K562 (cell line): Measurements from ENCODE around the gene ROBO1. TPM values are rescaled to one million over a fixed set of nuclear protein-coding genes. Genes with fewer than 3 reads are reported as not detected.

Experiments used
- ATAC-seq: fragments of 200-7000 bp; cut with Tn5 transposase; 3 replicates; pipeline ENCODE4 v1.9.1; 2020; ENCODE audit warnings: moderate library complexity
- BruUV-seq: library from RNA; stranded (reverse); fragments of 400-500 nt; replicated peaks from 2 replicates; lab custom pipeline; 2021; lab: Mats Ljungman, UMichigan
- CTCF ChIA-PET: fragments of 300-600 bp; formaldehyde crosslinking; extraction: SDS; loops from one replicate; lab custom pipeline; 2021; ENCODE audit warnings: low intra/inter-chr PET ratio; lab: Yijun Ruan, JAX
- POLR2A ChIA-PET: fragments of 300-600, 350-650 bp; sonication (Branson Sonifier 250); formaldehyde crosslinking; extraction: SDS; loops from one replicate; lab custom pipeline; 2021; ENCODE audit warnings: antibody characterized with exemption, inconsistent platforms; lab: Yijun Ruan, JAX
- DNase-seq, 4 experiments: peaks; one replicate each; pipeline versions ENCODE4 v3.0.0 to v3.0.0-alpha.2; 2011 to 2018; ENCODE audit warnings: low spot score in 3 of 4, mixed read lengths in 3 of 4; ENCODE audit errors: extremely low read depth in 1 of 4
- FAIRE-seq: peaks from 2 replicates; lab custom pipeline; 2011; peaks lifted over from hg19 to GRCh38; lab: Jason Lieb, UNC
- H2AFZ ChIP-seq: 2 replicates; pipeline ENCODE4 v1.6.0; 2011; ENCODE audit warnings: low read depth, low read length, control low read depth, inconsistent platforms
- H3K27ac ChIP-seq: fragments of 200-600 bp; 3 replicates; pipeline ENCODE4 v1.8.0; 2011; ENCODE audit warnings: low read depth, mild to moderate bottlenecking, control low read depth, inconsistent platforms, low read length, moderate library complexity, mixed read lengths; ENCODE audit errors: extremely low read depth
- H3K27me3 ChIP-seq, 2 experiments: fragments of 300-600 bp in 1 of 2; 2 replicates in 1 of 2; 3 replicates in 1 of 2; pipeline versions ENCODE4 v1.6.0 to v1.8.0; 2011; ENCODE audit warnings: inconsistent platforms in 2 of 2, low read length in 2 of 2, mild to moderate bottlenecking in 1 of 2, mixed read lengths in 1 of 2, moderate library complexity in 1 of 2; ENCODE audit not compliant: control insufficient read depth in 2 of 2, insufficient read depth in 2 of 2
- H3K36me3 ChIP-seq: fragments of 300-600 bp; 3 replicates; pipeline ENCODE4 v1.8.0; 2011; ENCODE audit warnings: mild to moderate bottlenecking, low read length, inconsistent platforms; ENCODE audit not compliant: control insufficient read depth, insufficient read depth
- H3K4me1 ChIP-seq, 2 experiments: fragments of 200-600 bp in 1 of 2; replicated peaks in 1 of 2; 2 replicates in 1 of 2; 3 replicates in 1 of 2; pipeline versions ENCODE4 v1.5.1 to v1.8.0; 2011; ENCODE audit warnings: inconsistent platforms in 2 of 2, low read length in 2 of 2, mild to moderate bottlenecking in 1 of 2, mixed read lengths in 1 of 2, moderate library complexity in 1 of 2; ENCODE audit not compliant: control insufficient read depth in 2 of 2, insufficient read depth in 2 of 2
- H3K4me2 ChIP-seq: 2 replicates; pipeline ENCODE4 v1.6.1; 2011; ENCODE audit warnings: low read length, control low read depth, inconsistent platforms, mixed read lengths; ENCODE audit not compliant: insufficient read depth
- H3K4me3 ChIP-seq: fragments of 200-600 bp; sonication (generic), shearing (Covaris generic); 2 replicates; pipeline ENCODE4 v1.5.1; 2016; ENCODE audit warnings: control low read depth, inconsistent platforms
- H3K79me2 ChIP-seq: fragments of 200-600 bp; 3 replicates; pipeline ENCODE4 v1.8.0; 2011; ENCODE audit warnings: low read length, inconsistent platforms; ENCODE audit not compliant: control insufficient read depth, insufficient read depth
- H3K9ac ChIP-seq, 2 experiments: 2 replicates each; pipeline versions ENCODE4 v1.6.0 to v1.6.1; 2011; ENCODE audit warnings: low read depth in 2 of 2, low read length in 2 of 2, control low read depth in 1 of 2, inconsistent platforms in 1 of 2, mild to moderate bottlenecking in 1 of 2, mixed read lengths in 1 of 2; ENCODE audit not compliant: insufficient read depth in 1 of 2
- H3K9me1 ChIP-seq: one replicate; pipeline ENCODE4 v1.6.0; 2011; ENCODE audit warnings: inconsistent platforms, mild to moderate bottlenecking, low read length, moderate library complexity; ENCODE audit not compliant: control insufficient read depth, insufficient read depth
- H3K9me3 ChIP-seq: replicated peaks from 2 replicates; pipeline ENCODE4 v1.5.1; 2011; ENCODE audit warnings: low read depth, low read length, inconsistent platforms; ENCODE audit not compliant: control insufficient read depth, insufficient read depth
- H4K20me1 ChIP-seq: replicated peaks from 2 replicates; pipeline ENCODE4 v1.6.1; 2011; ENCODE audit warnings: low read length, inconsistent platforms, mixed read lengths; ENCODE audit not compliant: control insufficient read depth, insufficient read depth
- ATF6 ChIP-seq: sonication (generic); formaldehyde crosslinking; IDR thresholded peaks from 2 replicates; pipeline ENCODE4 v1.4.0; 2020; ENCODE audit warnings: mild to moderate bottlenecking, missing genetic modification reagents
- CREB1 ChIP-seq, 2 experiments: sonication (generic) in 1 of 2; formaldehyde crosslinking in 1 of 2; IDR thresholded peaks; 2 replicates each; pipeline versions ENCODE4 v1.6.1 to v1.8.0; 2012 to 2022; ENCODE audit warnings: inconsistent platforms in 1 of 2, mild to moderate bottlenecking in 1 of 2, missing genetic modification reagents in 1 of 2, moderate library complexity in 1 of 2
- DPF2 ChIP-seq: fragments of 450-650 bp; IDR thresholded peaks from 2 replicates; pipeline ENCODE4 v1.6.1; 2016
- HOMEZ ChIP-seq: fragments of 250-450 bp; sonication (Bioruptor Pico); IDR thresholded peaks from 2 replicates; pipeline ENCODE4 v1.4.0; 2020; ENCODE audit warnings: mild to moderate bottlenecking, moderate library complexity
- IFI16 ChIP-seq: fragments of 250-450 bp; sonication (Bioruptor Pico); IDR thresholded peaks from 2 replicates; pipeline ENCODE4 v2.1.2; 2022; ENCODE audit warnings: mild to moderate bottlenecking, inconsistent platforms
- PML ChIP-seq: IDR thresholded peaks from 2 replicates; pipeline ENCODE4 v1.6.1; 2012; ENCODE audit warnings: low read length, inconsistent platforms
- SIX5 ChIP-seq, 2 experiments: IDR thresholded peaks; 2 replicates each; pipeline ENCODE4 v1.6.1; 2011; ENCODE audit warnings: low read length in 2 of 2, borderline replicate concordance in 1 of 2, low read depth in 1 of 2, mild to moderate bottlenecking in 1 of 2, moderate library complexity in 1 of 2; ENCODE audit not compliant: insufficient read depth in 1 of 2
- ZNF184 ChIP-seq: sonication (generic); formaldehyde crosslinking; IDR thresholded peaks from 2 replicates; pipeline ENCODE4 v1.5.0; 2020; ENCODE audit warnings: missing genetic modification reagents
- ZNF407 ChIP-seq: fragments of 450-650 bp; IDR thresholded peaks from 2 replicates; pipeline ENCODE4 v1.6.1; 2016; ENCODE audit warnings: low read depth
- WGBS: fragments of 100-300 bp; shearing (Covaris generic); methylation state at CpG from one replicate; pipeline ENCODE4 v1.1.6; 2016; ENCODE audit warnings: low coverage, mixed read lengths; ENCODE audit not compliant: insufficient coverage; ENCODE audit errors: missing lambda C conversion rate; 5-methylcytosine and 5-hydroxymethylcytosine counted together
- in situ Hi-C: fragments of 300-500 bp; cut with MboI; formaldehyde crosslinking; loops from 4 replicates; pipeline ENCODE4 v1.15.0; 2018; ENCODE audit warnings: inconsistent platforms, mixed read lengths
- intact Hi-C: fragments of 100-400 bp; cut with micrococcal nuclease; formaldehyde crosslinking; loops from 2 replicates; pipeline ENCODE4 v1.14.2; 2022
- polyA plus RNA-seq, 8 experiments: library from polyadenylated mRNA; depleted of rRNA in 4 of 8; stranded (reverse) in 5 of 8; unstranded in 3 of 8; fragments of >200 nt; fragmentation: Nextera tagmentation in 2 of 8; fragmentation: Illumina TruSeq in 1 of 8; extraction: Ambion mirVana in 2 of 8; extraction: Trizol in 1 of 8; gene quantifications; 2 replicates each; pipeline versions ENCODE4 v1.2.1 to v1.2.3, GENCODE V29; 2011 to 2014; ENCODE audit warnings: inconsistent platforms in 1 of 8, missing spikeins in 1 of 8
- total RNA-seq, 7 experiments: library from RNA; depleted of rRNA in 6 of 7; stranded (reverse); fragments of >200 nt in 6 of 7; fragmentation: Illumina TruSeq in 2 of 7; extraction: Trizol in 2 of 7; gene quantifications; 2 replicates each; pipeline versions ENCODE4 v1.2.1 to v1.2.3, GENCODE V29; 2011 to 2021; ENCODE audit warnings: low replicate concordance in 1 of 7

The ROBO1 gene
- total and polyA plus RNA-seq, 9 of the 15 experiments (the other 6 are each of a cell fraction or from before 2014, with no cell fraction given): 0.01 to 0.53 (median 0.17) TPM; not detected in 5

GRCh38 chr3:78838362-78838761, 929.4 kb downstream of the ROBO1 start (continued):
- no peak for TF ChIP-seq ATF6

GRCh38 chr3:78834910-78835309, 932.9 kb downstream of the ROBO1 start:
- Histone ChIP-seq H3K9ac (no peak overlapping the region), H3K27me3 (no peaks in the 10 kb centered on the region), H3K36me3 (no peaks in the 10 kb centered on the region), H2AFZ (no peak overlapping the region), H3K4me3 (no peak overlapping the region), H3K79me2 (no peaks in the 10 kb centered on the region), H3K27ac (no peak overlapping the region), H3K9me3 (no peaks in the 10 kb centered on the region), H3K9me1 (no peaks in the 10 kb centered on the region), H3K4me2 (no peak overlapping the region), H4K20me1 (no peaks in the 10 kb centered on the region), H3K4me1 (no peaks in the 10 kb centered on the region)
- intact Hi-C loops (no loop called here), in situ Hi-C loops (no loop called here)
- no peak for FAIRE-seq
- POLR2A ChIA-PET: no interaction called here
- CTCF ChIA-PET: interaction anchor here (0.6 kb wide), 1 partner anchor 1285 kb away, joined by 3 read pairs; no protein-coding TSS in a partner anchor
- no TSS peak for BruUV-seq
- ATAC-seq: no peak
- 3% methylated on average over 3 of the region's 3 CpGs for WGBS
- no peak for DNase-seq
- TF ChIP-seq PML: no peak
- no peak for TF ChIP-seq HOMEZ (CRISPR knock-in tag)
- no peak for TF ChIP-seq IFI16 (CRISPR knock-in tag)
- no peak for TF ChIP-seq SIX5 (IDR thresholded peaks at IDR 0.05; ENCODE audit: borderline replicate concordance in 1 of 2, insufficient read depth in 1 of 2, low read depth in 1 of 2, low read length in 2 of 2)
- TF ChIP-seq DPF2: no peak
- no peak for TF ChIP-seq CREB1 (IDR thresholded peaks at IDR 0.05)
- TF ChIP-seq CREB1 (CRISPR knock-in tag; IDR thresholded peaks at IDR 0.05): no peak
- TF ChIP-seq ZNF184 (CRISPR knock-in tag): no peak
- TF ChIP-seq ZNF407: no peak
